ENCODE results near the gene CRKL. TPM values are rescaled to one million over a fixed set of nuclear protein-coding genes. Genes with fewer than 3 reads are reported as not detected.
"Not testable (repeated sequence)": the region's sequence is repeated elsewhere in the genome, so short reads cannot be mapped to it uniquely, and the experiment has no call there.

CRKL gene
- total RNA-seq, 4 donors from 2014 or later: 38.5 to 47.8 (median 42.1) TPM

- Histone ChIP-seq H3K36me3 (no peaks in the 10 kb centered on the region), H3K27me3 (no peaks in the 10 kb centered on the region), H3K4me3 (replicated peaks in 1 of 3) (no peak overlapping the region), H3K9me3 (no peaks in the 10 kb centered on the region), H3K4me1 (peaks cover 38 to 41% of the 10 kb centered on the region in 2 donors), H3K27ac (no peak overlapping the region)
- intact Hi-C loops (cut with DNase I): no loop called here
- 60 to 88% methylated on average over 3 of the region's 3 CpGs for WGBS, 2 donors
- TF ChIP-seq CTCF (IDR thresholded peaks at IDR 0.05): no peak
- TF ChIP-seq POLR2A (IDR thresholded peaks at IDR 0.05): no peak
- DNase-seq: no peak
Observed at GRCh38 chr22:20922141-20922751, 5.0 kb downstream of the CRKL start.

- H3K4me1 ChIP-seq: peaks cover 19 to 28% of the 10 kb centered on the region in 2 donors
- WGBS, 2 donors: 68 to 79% methylated on average over 2 of the region's 2 CpGs
- no peak overlapping the region for H3K27ac ChIP-seq
- DNase-seq: no peak
- no peaks in the 10 kb centered on the region for H3K9me3 ChIP-seq
- TF ChIP-seq POLR2A (IDR thresholded peaks at IDR 0.05) (no peak), CTCF (IDR thresholded peaks at IDR 0.05) (no peak)
- H3K4me3 ChIP-seq (replicated peaks in 1 of 3): no peak overlapping the region
- intact Hi-C loops (cut with DNase I): no loop called here
- no peaks in the 10 kb centered on the region for H3K27me3 ChIP-seq
- no peaks in the 10 kb centered on the region for H3K36me3 ChIP-seq
Observed at GRCh38 chr22:20926243-20926642, 9.0 kb downstream of the CRKL start.

- Histone ChIP-seq H3K4me1 (peaks cover 13 to 17% of the 10 kb centered on the region in 2 donors), H3K27me3 (no peaks in the 10 kb centered on the region), H3K27ac (no peak overlapping the region), H3K4me3 (replicated peaks in 1 of 3) (no peak overlapping the region), H3K9me3 (no peaks in the 10 kb centered on the region), H3K36me3 (no peaks in the 10 kb centered on the region)
- no peak for TF ChIP-seq POLR2A (IDR thresholded peaks at IDR 0.05)
- TF ChIP-seq CTCF (IDR thresholded peaks at IDR 0.05): no peak
- 86 to 90% methylated on average over 4 of the region's 4 CpGs for WGBS, 2 donors
- intact Hi-C loops (cut with DNase I): no loop called here
- DNase-seq: no peak
Observed at GRCh38 chr22:20927940-20928572, 10.8 kb downstream of the CRKL start.

- H3K9me3 ChIP-seq: no peaks in the 10 kb centered on the region
- intact Hi-C loops (cut with DNase I): no loop called here
- no peak overlapping the region for H3K4me3 ChIP-seq (replicated peaks in 1 of 3)
- DNase-seq: no peak
- no peaks in the 10 kb centered on the region for H3K27me3 ChIP-seq
- TF ChIP-seq CTCF (IDR thresholded peaks at IDR 0.05): no peak
- no peak for TF ChIP-seq POLR2A (IDR thresholded peaks at IDR 0.05)
- H3K27ac ChIP-seq: no peak overlapping the region
- peaks cover 13 to 17% of the 10 kb centered on the region in 2 donors for H3K4me1 ChIP-seq
- 90 to 92% methylated on average over 4 of the region's 4 CpGs for WGBS, 2 donors
- no peaks in the 10 kb centered on the region for H3K36me3 ChIP-seq
Observed at GRCh38 chr22:20928573-20928967, 11.4 kb downstream of the CRKL start.

- Histone ChIP-seq H3K4me3 (replicated peaks in 1 of 3) (no peak overlapping the region), H3K4me1 (peaks cover 13 to 17% of the 10 kb centered on the region in 2 donors), H3K27ac (no peak overlapping the region), H3K36me3 (peaks cover 0 to 4% of the 10 kb centered on the region in 2 donors), H3K27me3 (no peaks in the 10 kb centered on the region), H3K9me3 (no peaks in the 10 kb centered on the region)
- intact Hi-C loops (cut with DNase I): no loop called here
- TF ChIP-seq POLR2A (IDR thresholded peaks at IDR 0.05) (no peak), CTCF (IDR thresholded peaks at IDR 0.05) (no peak)
- 96 to 100% methylated on average over 1 of the region's 1 CpG for WGBS, 2 donors
- no peak for DNase-seq
Observed at GRCh38 chr22:20930004-20930403, 12.8 kb downstream of the CRKL start.

- H3K36me3 ChIP-seq; H3K27ac ChIP-seq; intact Hi-C loops (cut with DNase I); H3K9me3 ChIP-seq; H3K4me3 ChIP-seq (replicated peaks in 1 of 3); H3K27me3 ChIP-seq; DNase-seq: not testable (repeated sequence)
- H3K4me1 ChIP-seq: peaks cover 10 to 14% of the 10 kb centered on the region in 2 donors
- WGBS, 2 donors: 96 to 99% methylated on average over 12 of the region's 12 CpGs
Observed at GRCh38 chr22:20930435-20930834, 13.2 kb downstream of the CRKL start.
